CD1c-positive myeloid dendritic cell (primary cell): Measurements from ENCODE around the gene AOAH.

Experiments
- DNase-seq: peaks from one replicate; pipeline ENCODE4 v3.0.0-alpha.2; 2016; ENCODE audit errors: extremely low spot score

The AOAH gene

GRCh38 chr7:36690514-36691187, 33.6 kb downstream of the AOAH start:
- DNase-seq = no peak

DNA sequence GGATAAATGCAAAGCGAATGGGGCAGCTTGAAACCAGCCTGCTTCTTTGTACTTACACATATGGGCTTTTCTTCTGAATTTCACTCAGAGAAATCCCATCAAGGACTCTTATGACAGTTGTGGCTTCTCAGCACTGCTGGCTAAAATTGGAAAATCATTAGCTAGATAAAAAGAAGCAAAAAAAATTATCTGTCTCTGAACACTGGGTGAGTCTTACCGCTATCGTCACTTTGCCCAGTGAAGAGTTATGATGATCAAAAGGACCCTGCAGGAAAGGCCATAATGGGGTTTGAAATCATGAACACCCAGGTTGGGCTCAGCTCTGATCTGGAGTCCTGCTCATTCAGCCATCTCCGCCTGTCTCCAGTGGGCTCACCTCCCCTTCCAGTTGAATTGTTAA, 34.3 kb downstream of the AOAH start:
- DNase-seq = no peak

- no peak for DNase-seq
These were observed 37.8 kb downstream of the AOAH start for GRCh38 chr7:36686499-36686898.

- no peak for DNase-seq
These were observed 39.3 kb downstream of the AOAH start for GRCh38 chr7:36684954-36685353.

DNA sequence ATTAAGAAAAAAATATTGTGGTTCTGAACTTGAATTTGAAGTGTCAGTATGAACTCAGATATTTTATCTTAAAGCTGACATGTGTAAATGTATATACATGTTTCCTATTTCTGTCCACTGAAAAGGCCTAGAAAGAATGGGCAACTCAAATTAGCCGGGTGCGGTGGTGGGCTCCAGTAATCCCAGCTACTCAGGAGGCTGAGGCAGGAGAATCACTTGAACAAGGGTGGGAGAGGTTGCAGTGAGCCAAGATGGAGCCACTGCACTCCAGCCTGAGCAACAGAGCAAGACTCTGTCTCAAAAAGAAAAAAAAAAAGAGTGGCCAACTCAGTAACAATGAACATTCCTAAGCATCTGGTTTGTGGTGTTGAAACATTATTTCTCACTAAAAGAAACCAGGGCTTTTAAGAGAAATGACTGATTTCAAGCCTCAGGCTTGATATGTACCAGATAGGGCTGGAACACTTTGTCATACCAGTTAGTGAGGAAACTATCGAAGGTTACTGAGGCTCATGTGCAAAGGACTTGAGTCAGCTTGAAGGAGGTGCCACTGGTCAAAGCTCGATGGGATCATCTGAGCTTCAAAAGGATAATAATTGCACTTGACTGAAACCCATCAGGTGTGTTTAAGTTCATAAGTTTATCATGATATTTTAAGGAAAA, 40.5 kb downstream of the AOAH start:
- no peak for DNase-seq

GRCh38 chr7:36683111-36683510, 41.2 kb downstream of the AOAH start:
- no peak for DNase-seq

DNA sequence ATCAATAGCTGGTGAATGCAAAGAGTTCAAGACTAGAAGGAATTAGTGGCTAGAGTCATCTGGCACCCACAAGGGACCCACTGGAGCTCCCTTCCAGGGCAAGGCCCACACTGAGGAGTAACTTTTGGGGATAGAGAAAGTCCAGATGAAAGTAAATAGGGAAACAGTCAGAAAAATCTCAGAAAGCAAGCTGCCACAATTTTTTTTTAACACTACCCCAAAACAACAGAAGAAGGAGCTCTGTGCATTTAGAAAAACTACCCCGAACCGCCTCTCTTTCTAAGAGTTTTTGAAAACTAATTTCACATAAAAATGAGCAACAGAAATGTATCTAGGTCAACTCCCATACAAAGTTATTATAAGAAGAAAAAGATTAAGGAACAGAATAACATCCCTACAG, 42.2 kb downstream of the AOAH start:
- DNase-seq = no peak

DNA sequence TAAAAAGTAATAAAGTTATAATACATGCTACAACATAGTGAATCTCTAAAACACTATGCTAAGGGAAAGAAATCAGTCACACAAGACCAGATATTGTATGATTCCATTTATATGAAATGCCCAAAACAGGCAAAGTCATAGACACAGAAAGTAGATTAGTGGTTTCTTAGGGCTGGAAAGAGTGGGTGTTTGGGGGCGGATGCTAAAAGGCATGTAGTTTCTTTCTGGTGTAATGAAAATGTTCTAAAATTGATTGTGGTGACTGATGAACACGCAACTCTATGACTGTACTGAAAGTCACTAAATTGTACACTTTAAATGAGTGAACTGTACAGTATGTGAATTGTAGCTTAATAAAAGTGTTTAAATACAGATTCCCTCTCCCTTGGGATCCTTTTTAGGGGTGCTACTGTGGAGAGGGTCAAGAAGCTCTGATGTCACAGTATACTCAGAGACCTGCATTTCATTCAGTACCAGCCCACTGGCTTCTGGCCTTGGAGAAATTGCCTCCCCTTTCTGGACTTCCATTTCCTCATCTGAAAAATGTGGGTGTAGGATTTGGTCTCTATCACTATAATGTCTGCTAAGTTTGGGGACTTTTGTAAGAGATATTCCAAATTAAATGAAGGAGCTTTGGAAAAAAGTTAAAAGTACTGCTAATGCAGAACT, 46.4 kb downstream of the AOAH start:
- peak; percentile 49 for DNase-seq

DNA sequence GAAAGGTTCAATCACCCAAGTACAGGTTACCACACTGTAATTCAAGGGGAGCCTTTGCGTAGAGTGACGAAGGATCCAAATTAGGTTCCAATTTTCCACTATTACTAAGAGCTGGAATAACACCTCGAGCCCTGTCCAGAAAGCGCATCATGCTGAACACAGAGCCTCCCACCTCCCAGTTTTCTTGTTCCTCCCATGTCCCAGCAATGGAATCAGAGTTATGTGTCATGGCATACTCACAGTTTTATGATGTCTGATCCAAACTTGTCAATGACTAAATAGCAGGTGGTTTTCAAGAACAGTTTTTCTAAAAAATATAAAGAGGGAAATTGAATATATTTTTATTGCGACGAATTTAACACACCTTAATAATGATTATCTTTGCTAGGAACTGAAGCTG, 50.6 kb downstream of the AOAH start:
- no peak for DNase-seq

GRCh38 chr7:36671432-36671829, 52.9 kb downstream of the AOAH start:
- DNase-seq = no peak

- peak; percentile 83 for DNase-seq
These were observed 53.5 kb downstream of the AOAH start for GRCh38 chr7:36670585-36671431.

GRCh38 chr7:36668750-36669149, 55.5 kb downstream of the AOAH start:
- no peak for DNase-seq

DNA sequence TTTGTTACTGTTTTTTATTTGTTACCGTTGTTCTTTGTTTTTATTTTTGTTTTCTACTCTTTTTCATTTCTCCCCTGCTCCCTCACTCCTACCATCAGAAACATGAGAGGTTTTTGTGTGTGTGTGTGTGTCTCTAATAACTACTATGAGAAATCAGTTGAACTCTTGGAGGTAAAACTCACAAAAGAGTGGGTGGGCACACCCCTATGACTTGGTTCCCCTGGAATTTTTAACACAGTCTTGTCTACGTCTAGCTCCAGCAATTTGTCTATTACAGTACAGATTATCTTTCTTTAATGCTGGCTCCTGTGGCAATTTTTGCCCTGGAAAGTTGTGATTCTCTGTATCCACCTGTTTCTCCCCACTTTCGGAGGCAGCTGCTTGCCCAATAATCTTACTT, 56.2 kb downstream of the AOAH start:
- DNase-seq = no peak

GRCh38 chr7:36667007-36667745, 57.1 kb downstream of the AOAH start:
- DNase-seq = no peak

DNA sequence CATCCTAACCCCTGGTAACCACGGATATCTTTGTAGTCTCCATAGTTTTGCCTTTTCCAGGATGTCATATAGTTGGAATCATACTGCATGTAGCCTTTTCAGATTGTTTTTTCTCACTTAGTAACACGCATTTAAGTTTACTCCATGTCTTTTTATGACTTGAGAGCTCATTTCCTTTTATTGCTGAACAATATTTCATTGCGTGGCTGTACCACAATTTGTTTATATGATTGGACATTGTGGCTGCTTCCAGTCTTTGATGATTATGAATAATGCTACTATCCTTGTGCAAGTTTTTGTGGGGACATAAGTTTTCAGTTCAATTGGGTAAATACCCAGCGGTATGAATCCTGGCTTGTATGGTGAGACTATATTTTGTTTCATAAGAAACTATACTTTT, 60.8 kb downstream of the AOAH start:
- no peak for DNase-seq

GRCh38 chr7:36661135-36661840, 63.0 kb downstream of the AOAH start:
- no peak for DNase-seq

DNA sequence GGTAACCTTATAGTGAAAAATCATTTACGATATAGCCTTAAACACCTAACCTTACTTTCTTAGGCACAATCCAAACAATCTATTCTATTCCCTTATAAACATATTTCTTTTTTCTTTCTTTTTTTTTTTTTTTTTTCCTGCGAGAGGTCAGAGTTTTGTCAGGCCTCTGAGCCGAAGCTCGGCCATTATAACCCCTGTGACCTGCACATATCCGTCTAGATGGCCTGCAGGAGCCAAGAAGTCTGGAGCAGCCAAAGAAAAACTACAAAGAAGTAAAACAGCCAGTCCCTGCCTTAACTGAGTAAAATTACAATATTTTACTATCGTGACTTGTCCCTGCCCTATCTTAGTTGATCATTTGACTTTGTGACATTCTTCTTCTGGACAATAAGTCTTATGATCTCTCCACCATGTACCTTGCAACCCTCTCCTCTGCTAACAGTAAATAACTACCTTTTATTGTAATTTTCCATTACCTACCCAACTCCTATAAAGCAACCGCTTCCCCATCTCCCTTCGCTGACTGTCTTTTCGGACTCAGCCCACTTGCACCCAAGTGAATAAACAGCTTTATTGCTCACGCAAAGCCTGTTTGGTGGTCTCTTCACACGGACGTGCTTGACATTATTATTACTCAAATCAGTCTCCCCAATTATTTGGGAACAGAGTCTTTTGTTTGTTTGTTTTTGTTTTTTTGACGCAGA, 64.5 kb downstream of the AOAH start:
- DNase-seq = no peak

GRCh38 chr7:36659172-36659516, 65.2 kb downstream of the AOAH start:
- DNase-seq = peak; percentile 11

GRCh38 chr7:36658335-36659171, 65.7 kb downstream of the AOAH start:
- peak; percentile 55 for DNase-seq
